Caki2 (cell line): Measurements from ENCODE around the gene DLEU7. TPM values are rescaled to one million over a fixed set of nuclear protein-coding genes. Genes with fewer than 3 reads are reported as not detected.

Experiments
- DNase-seq: peaks from one replicate; pipeline ENCODE4 v3.0.0-alpha.2; 2015; ENCODE audit warnings: low read depth
- in situ Hi-C: cut with HindIII; loops from 2 replicates; pipeline ENCODE4 v1.10.0; 2016; ENCODE audit warnings: low sequenced_read_pairs, low pct_unique_long_range_greater_than_20kb, mixed read lengths
- total RNA-seq: library from RNA; depleted of rRNA; stranded (reverse); fragments of >200 nt; shearing (Covaris generic); gene quantifications from 2 replicates; pipeline ENCODE4 v1.2.3, GENCODE V29; 2014; ENCODE audit warnings: low replicate concordance

The DLEU7 gene
- total RNA-seq, 1 experiment from 2014 or later: not detected

DNA sequence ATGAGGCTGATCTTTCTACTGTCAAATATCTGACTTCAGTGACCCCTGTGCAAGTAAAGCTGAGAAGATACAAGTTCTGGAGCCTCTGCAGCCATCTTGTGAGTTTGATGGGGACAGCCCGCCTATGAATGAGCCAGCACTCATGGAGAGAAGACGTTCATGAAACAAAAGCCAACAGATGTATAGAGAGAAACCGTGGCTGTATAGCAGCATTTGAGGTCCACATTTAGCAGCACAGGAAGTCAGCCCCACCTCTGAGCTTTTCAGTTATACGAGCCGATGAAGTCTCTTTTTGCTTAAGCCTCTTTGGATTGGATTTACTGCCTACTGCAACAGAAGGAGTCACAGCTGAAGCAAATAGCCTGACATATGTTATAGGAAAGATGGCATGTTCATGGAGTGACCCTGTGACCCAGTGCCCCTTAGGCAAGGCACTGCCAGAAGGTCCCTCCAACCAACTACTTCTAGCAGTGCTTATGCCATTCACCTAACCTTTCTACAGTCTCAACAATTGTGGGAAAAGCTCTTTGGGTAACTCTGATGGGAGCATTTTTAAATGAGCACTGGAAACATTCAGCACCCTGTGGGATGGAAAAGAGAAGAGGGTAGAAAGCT, 3.5 kb upstream of the DLEU7 start:
- no peak for DNase-seq
- in situ Hi-C loops: no loop called here

DNA sequence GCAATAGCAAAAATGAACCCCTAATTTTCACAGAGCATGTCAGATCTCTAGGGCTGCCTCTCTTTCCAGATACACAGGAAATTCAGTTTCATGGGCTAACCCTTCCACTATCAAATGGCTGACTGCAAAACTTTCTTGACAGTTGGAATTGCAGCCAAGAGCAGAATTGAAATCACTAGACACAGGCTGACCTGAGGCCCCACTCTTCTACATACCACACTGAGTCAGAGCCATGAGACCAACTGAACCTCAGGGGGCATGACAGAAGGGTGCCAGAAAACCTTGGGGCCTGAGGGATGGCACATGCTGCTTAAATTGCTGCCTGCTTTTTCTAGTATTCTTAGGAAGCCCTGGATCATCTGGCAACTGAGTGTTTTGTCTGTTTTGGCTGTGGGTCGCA, 1.7 kb upstream of the DLEU7 start:
- no peak for DNase-seq
- in situ Hi-C loops: no loop called here

- in situ Hi-C loops: no loop called here
- DNase-seq: no peak
Observed at GRCh38 chr13:50844084-50844875, 788 bp upstream of the DLEU7 start.

- in situ Hi-C loops: no loop called here
- DNase-seq: no peak
Observed at GRCh38 chr13:50842990-50843256, 569 bp downstream of the DLEU7 start.

DNA sequence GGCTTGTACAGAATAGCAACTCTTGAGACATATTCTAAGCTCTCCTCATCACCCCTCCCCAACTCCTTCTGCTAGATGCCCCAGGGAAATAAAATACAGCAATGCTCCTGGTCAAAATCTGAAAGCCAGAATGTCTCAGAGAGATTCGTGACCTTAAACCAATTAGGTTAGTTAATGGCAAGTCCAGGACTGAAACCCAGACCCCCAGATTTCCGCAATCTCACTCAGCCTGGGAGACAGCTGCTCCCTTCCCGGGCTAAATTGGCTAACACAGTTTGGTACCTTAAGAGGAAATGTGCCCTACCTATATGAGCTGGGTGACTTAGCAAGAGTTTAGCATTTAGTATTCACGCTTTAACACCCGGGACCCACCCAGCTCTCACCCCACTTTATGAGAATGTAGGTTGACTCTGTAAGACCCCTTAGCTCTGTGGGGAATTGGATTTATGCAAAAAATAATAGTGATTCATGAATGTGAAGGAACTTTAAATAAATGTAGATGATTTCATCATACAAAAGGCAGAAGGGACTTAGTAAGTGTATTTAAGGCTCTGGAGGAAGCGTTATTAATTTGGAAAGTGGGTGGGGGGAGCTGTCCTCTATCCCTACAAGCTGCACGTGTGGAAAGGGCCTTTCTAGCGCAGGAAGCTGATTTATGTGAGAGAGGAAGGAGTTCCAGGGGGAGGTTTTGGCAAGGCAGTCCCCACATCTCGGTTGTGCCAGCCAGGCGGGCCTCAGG, 1.1 kb downstream of the DLEU7 start:
- in situ Hi-C loops: no loop called here

GRCh38 chr13:50841786-50842185, 1.7 kb downstream of the DLEU7 start:
- in situ Hi-C loops: no loop called here
- no peak for DNase-seq

More for the DNA sequence above, 1.1 kb downstream of the DLEU7 start:
- DNase-seq: no peak

- no peak for DNase-seq
- in situ Hi-C loops: no loop called here
Observed at GRCh38 chr13:50840284-50840683, 3.2 kb downstream of the DLEU7 start.

GRCh38 chr13:50839828-50840227, 3.7 kb downstream of the DLEU7 start:
- no peak for DNase-seq
- in situ Hi-C loops: no loop called here

DNA sequence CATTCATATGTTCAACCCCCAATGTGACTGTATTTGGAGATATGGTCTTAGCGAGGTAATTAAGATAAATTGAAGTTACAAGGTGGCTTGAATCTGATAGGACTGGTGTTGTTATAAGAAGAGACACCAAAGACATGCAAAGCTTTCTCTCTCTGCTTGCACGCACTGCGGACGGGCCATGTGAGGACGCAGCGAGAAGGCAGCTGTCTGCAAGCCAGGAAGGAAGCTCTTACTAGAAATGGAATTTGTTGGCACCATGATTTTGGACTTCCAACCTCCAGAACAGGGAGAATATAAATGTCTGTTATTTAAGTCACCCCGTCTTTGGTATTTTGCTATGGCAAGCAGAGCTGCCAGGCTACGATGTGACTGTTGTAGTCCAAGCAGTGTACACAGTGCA, 4.8 kb downstream of the DLEU7 start:
- in situ Hi-C loops: no loop called here
- DNase-seq: no peak

DNA sequence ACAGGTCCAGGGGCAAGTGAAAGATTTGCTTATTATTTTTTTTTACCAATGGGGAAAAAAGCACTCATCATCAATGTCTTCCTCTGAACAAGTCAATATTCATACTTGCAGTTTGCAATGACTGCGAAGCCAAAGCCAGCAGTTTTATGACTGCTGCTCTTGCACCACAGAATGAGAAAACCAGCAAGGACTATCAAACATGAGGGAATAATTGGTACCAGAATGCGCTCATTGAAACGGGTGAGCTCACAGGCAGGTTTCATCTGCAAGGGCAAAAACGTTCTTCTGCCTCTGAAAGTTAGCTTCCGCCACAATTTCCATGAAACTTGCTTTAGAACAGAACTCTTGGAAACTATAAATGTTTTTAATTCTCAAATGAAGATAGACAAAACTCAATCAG, 5.5 kb downstream of the DLEU7 start:
- in situ Hi-C loops: no loop called here
- DNase-seq: no peak

GRCh38 chr13:50831512-50831911, 12.0 kb downstream of the DLEU7 start:
- DNase-seq: no peak
- in situ Hi-C loops: no loop called here

- no peak for DNase-seq
- in situ Hi-C loops: no loop called here
Observed at GRCh38 chr13:50829896-50830295, 13.6 kb downstream of the DLEU7 start.

GRCh38 chr13:50829226-50829625, 14.3 kb downstream of the DLEU7 start:
- in situ Hi-C loops: no loop called here

DNA sequence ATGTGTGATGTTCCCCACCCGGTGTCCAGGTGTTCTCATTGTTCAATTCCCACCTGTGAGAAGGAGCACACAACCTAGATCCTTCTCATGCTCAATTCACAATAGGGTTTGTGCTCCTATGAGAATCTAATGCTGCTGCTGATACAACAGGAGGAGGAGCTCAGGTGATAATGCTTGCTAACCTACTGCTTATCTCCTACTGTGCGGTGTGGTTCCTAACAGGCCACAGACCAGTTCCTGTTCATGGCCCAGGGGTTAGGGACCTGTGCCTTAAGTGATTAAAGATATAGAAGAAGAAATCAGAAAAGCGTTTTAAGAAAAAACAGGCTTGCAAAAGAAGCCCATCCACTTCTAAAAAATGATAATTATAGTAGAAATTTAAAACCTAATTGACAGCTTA, 17.5 kb downstream of the DLEU7 start:
- DNase-seq: no peak
- in situ Hi-C loops: no loop called here

More at GRCh38 chr13:50829226-50829625, 14.3 kb downstream of the DLEU7 start:
- DNase-seq: no peak

- in situ Hi-C loops: no loop called here
Observed at GRCh38 chr13:50812242-50812641, 31.2 kb downstream of the DLEU7 start.

DNA sequence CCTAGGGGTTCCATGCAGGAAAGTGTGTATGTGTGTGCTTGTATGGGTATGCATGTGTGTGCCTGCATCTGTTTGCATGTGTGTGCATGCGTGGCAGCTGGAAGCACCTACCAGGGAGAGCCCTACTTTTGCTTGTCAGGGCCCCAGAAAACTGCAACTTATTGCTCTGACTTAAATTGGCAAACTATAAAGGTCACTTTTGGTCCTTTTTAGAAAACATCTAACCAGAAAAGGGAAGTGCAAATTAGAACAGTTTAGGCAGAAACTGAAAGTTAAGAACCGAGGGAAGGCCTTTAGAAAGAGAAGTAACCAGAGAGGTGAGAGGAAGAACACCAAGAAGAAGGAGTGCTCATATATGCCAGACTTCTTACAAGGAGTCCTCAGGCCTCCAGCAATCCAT, 32.5 kb downstream of the DLEU7 start:
- in situ Hi-C loops: no loop called here

More at GRCh38 chr13:50812242-50812641, 31.2 kb downstream of the DLEU7 start:
- DNase-seq: no peak

DNA sequence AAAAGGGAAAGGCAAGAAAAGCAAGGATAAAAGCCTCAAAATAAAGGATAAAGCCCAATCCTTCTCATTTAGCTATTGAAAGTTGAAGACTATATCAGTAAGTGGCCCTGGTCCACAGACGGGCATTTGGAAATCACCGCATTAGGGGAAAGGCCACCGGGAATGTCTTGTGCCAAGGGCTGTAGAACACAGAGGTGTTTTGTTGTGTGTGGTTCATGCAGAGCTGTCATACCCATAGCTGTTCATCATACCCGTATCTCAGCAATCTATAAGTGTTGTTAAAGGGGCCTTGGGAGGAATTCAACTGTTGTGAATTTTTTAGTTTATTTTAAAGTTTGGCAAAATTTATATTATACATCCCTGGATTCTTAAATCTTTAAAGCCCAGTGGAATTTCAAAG, 33.0 kb downstream of the DLEU7 start:
- in situ Hi-C loops: no loop called here
- DNase-seq: no peak

More for the DNA sequence above, 32.5 kb downstream of the DLEU7 start:
- no peak for DNase-seq

DNA sequence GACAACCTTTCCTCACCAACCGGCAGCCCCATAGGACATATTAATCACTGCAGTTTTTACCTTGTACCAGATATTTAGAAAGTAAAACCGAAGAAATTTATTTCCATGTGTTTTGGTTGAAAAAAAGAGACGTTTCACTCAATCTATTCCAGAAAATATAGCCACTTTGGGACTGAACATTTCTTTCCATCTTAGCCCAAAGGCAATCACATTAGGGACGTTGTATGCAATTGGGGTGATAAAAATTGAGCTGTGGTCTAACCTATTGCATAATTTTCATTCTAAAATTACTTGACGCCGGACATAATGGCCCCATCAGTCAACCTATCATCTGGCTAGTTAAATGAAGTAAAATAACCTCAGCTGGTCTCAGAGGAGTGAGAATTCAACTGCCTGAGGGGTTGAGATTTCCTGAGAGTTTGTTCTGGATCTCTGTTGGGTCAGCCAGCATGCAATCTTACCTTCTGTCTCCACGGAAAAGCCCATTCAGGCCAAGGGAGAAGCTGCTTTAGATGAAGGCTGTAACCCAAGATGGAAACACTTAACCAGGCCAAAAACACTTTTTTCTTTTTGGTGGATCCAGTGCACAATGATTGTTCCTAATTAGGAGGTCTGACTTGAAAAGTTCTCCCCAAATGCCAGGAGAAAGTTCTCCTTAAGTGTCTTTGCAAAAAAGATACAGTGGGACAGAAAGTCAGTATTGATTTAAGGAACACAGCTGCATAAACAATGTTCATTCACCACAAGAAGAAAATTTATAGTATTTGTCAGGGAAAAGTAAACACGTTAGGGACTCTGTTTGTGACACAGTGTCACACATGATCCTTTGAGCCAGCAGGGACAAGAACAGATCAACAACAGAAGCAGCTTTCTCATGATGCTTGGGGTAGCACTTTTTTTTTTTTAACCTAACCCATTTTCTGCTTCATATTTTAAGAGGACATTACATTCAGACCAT, 34.1 kb downstream of the DLEU7 start:
- DNase-seq: no peak
- in situ Hi-C loops: no loop called here
